ENCODE measurements around the gene FAM174C.
A peak's percentile ranks its signal among the peaks of the same experiment; 100 is the strongest.

Gene FAM174C

GRCh38 chr19:1260749-1261537 lies 14.4 kb upstream of the FAM174C start:
- peak; percentile 94 to 98 (median 94) for DNase-seq (ENCODE audit: low read depth in 3 of 3, low spot score in 1 of 3)

- DNase-seq (ENCODE audit: low read depth in 3 of 3, low spot score in 1 of 3), result no peak
These were observed 13.9 kb upstream of the FAM174C start for GRCh38 chr19:1261538-1261797.

- DNase-seq (ENCODE audit: low read depth in 3 of 3, low spot score in 1 of 3), result no peak
These were observed 13.3 kb upstream of the FAM174C start for GRCh38 chr19:1261798-1262622.

GRCh38 chr19:1262623-1263123 lies 12.7 kb upstream of the FAM174C start:
- no peak for DNase-seq (ENCODE audit: low read depth in 3 of 3, low spot score in 1 of 3)

- DNase-seq (ENCODE audit: low read depth in 3 of 3, low spot score in 1 of 3), result no peak
These were observed 12.1 kb upstream of the FAM174C start for GRCh38 chr19:1263188-1263587.

GRCh38 chr19:1264801-1265614 lies 10.3 kb upstream of the FAM174C start:
- no peak for DNase-seq (ENCODE audit: low read depth in 3 of 3, low spot score in 1 of 3)

- DNase-seq (ENCODE audit: low read depth in 3 of 3, low spot score in 1 of 3), result no peak
These were observed 9.7 kb upstream of the FAM174C start for GRCh38 chr19:1265615-1266128.

- DNase-seq (ENCODE audit: low read depth in 3 of 3, low spot score in 1 of 3), result peak; percentile 61 to 66 (median 65)
These were observed 9.0 kb upstream of the FAM174C start for GRCh38 chr19:1266129-1266915.

GRCh38 chr19:1266916-1267476 lies 8.3 kb upstream of the FAM174C start:
- peak in 1 of 3 donors; percentile 57 for DNase-seq (ENCODE audit: low read depth in 3 of 3, low spot score in 1 of 3)

GRCh38 chr19:1267477-1268225 lies 7.7 kb upstream of the FAM174C start:
- no peak for DNase-seq (ENCODE audit: low read depth in 3 of 3, low spot score in 1 of 3)

GRCh38 chr19:1268226-1269064 lies 6.9 kb upstream of the FAM174C start:
- no peak for DNase-seq (ENCODE audit: low read depth in 3 of 3, low spot score in 1 of 3)

GRCh38 chr19:1269065-1269477 lies 6.3 kb upstream of the FAM174C start, which contains the start of gene CIRBP:
CIRBP (plus strand) TSS chr19:1269332; CDS start chr19:1270934, 1,602 bp downstream.
- DNase-seq (ENCODE audit: low read depth in 3 of 3, low spot score in 1 of 3), result peak; percentile 98 to 99 (median 99)

GRCh38 chr19:1269478-1270212 lies 5.7 kb upstream of the FAM174C start:
- DNase-seq (ENCODE audit: low read depth in 3 of 3, low spot score in 1 of 3), result peak; percentile 72 to 78 (median 77)

GRCh38 chr19:1270213-1270853 lies 5.0 kb upstream of the FAM174C start:
- no peak for DNase-seq (ENCODE audit: low read depth in 3 of 3, low spot score in 1 of 3)

- no peak for DNase-seq (ENCODE audit: low read depth in 3 of 3, low spot score in 1 of 3)
These were observed 4.3 kb upstream of the FAM174C start for GRCh38 chr19:1270854-1271527.

GRCh38 chr19:1271528-1272422 lies 3.6 kb upstream of the FAM174C start:
- DNase-seq (ENCODE audit: low read depth in 3 of 3, low spot score in 1 of 3), result no peak
